WTC11 (cell line): ENCODE data around the gene ZCWPW2. TPM values are rescaled to one million over a fixed set of nuclear protein-coding genes. Genes with fewer than 3 reads are reported as not detected.
A peak's percentile ranks its signal among the peaks of the same experiment; 100 is the strongest.

Experiments
- ATAC-seq: fragments of 200-7000 bp; cut with Tn5 transposase; 2 replicates; pipeline ENCODE4 v1.10.0; 2021; ENCODE audit warnings: mild to moderate bottlenecking, moderate library complexity
- CTCF ChIA-PET: fragments of 300-600 bp; sonication (Branson Sonifier 250); formaldehyde crosslinking; loops from one replicate; lab custom pipeline; 2021; ENCODE audit warnings: antibody characterized with exemption; lab: Charles Lee
- POLR2A ChIA-PET: fragments of 350-600 bp; sonication (Branson Sonifier 250); formaldehyde crosslinking; loops from one replicate; lab custom pipeline; 2021; ENCODE audit warnings: antibody characterized with exemption; lab: Charles Lee
- DNase-seq: peaks from one replicate; pipeline ENCODE4 v3.0.0; 2021; ENCODE audit warnings: low spot score
- H3K27ac Mint-ChIP-seq: 2 replicates; pipeline ENCODE4 v1.8.0; 2021; ENCODE audit warnings: mixed read lengths
- H3K27me3 Mint-ChIP-seq: 2 replicates; pipeline ENCODE4 v1.8.0; 2021; ENCODE audit warnings: low read depth, mild to moderate bottlenecking, moderate library complexity, mixed read lengths
- H3K36me3 Mint-ChIP-seq: 2 replicates; pipeline ENCODE4 v1.8.0; 2021; ENCODE audit warnings: mixed read lengths
- H3K4me1 Mint-ChIP-seq: 2 replicates; pipeline ENCODE4 v1.8.0; 2022; ENCODE audit warnings: mixed read lengths
- H3K4me3 Mint-ChIP-seq: 2 replicates; pipeline ENCODE4 v1.8.0; 2021; ENCODE audit warnings: mild to moderate bottlenecking, moderate library complexity, mixed read lengths
- H3K9me3 Mint-ChIP-seq: 2 replicates; pipeline ENCODE4 v1.8.0; 2021; ENCODE audit warnings: mixed read lengths
- ATF1 ChIP-seq: sonication (generic); formaldehyde crosslinking; IDR thresholded peaks from 2 replicates; pipeline ENCODE4 v1.8.1; 2023; ENCODE audit warnings: mild to moderate bottlenecking, moderate library complexity, missing genetic modification reagents
- ATF6 ChIP-seq: sonication (generic); formaldehyde crosslinking; IDR thresholded peaks from 2 replicates; pipeline ENCODE4 v1.8.1; 2023; ENCODE audit warnings: mild to moderate bottlenecking, missing genetic modification reagents
- CBFB ChIP-seq: sonication (generic); formaldehyde crosslinking; IDR thresholded peaks from 2 replicates; pipeline ENCODE4 v1.8.1; 2022; ENCODE audit warnings: mild to moderate bottlenecking, low read depth, missing genetic modification reagents
- CREB1 ChIP-seq: sonication (generic); formaldehyde crosslinking; IDR thresholded peaks from 2 replicates; pipeline ENCODE4 v1.8.0; 2023; ENCODE audit warnings: mild to moderate bottlenecking, missing genetic modification reagents
- CTCF ChIP-seq: fragments of 200-600 bp; IDR thresholded peaks from 2 replicates; pipeline ENCODE4 v1.8.0; 2022; ENCODE audit warnings: antibody characterized with exemption
- ETV6 ChIP-seq: sonication (generic); formaldehyde crosslinking; IDR thresholded peaks from 2 replicates; pipeline ENCODE4 v1.8.1; 2022; ENCODE audit warnings: mild to moderate bottlenecking, missing genetic modification reagents
- MYBL2 ChIP-seq: sonication (generic); formaldehyde crosslinking; IDR thresholded peaks from 2 replicates; pipeline ENCODE4 v1.8.1; 2023; ENCODE audit warnings: mild to moderate bottlenecking, moderate library complexity, missing genetic modification reagents
- NFYB ChIP-seq: sonication (generic); formaldehyde crosslinking; conservative IDR thresholded peaks from 2 replicates; pipeline ENCODE4 v1.8.0; 2022; ENCODE audit warnings: low read depth, missing genetic modification reagents
- NR3C1 ChIP-seq: sonication (generic); formaldehyde crosslinking; conservative IDR thresholded peaks from 2 replicates; pipeline ENCODE4 v1.8.1; 2023; ENCODE audit warnings: low read depth, mild to moderate bottlenecking, missing genetic modification reagents
- RELA ChIP-seq: sonication (generic); formaldehyde crosslinking; IDR thresholded peaks from 2 replicates; pipeline ENCODE4 v1.8.1; 2022; ENCODE audit warnings: missing genetic modification reagents, mild to moderate bottlenecking, borderline replicate concordance
- ZBTB21 ChIP-seq: sonication (generic); formaldehyde crosslinking; IDR thresholded peaks from 2 replicates; pipeline ENCODE4 v1.8.1; 2023; ENCODE audit warnings: mild to moderate bottlenecking, missing genetic modification reagents, borderline replicate concordance
- ZBTB43 ChIP-seq: sonication (generic); formaldehyde crosslinking; IDR thresholded peaks from 2 replicates; pipeline ENCODE4 v1.8.1; 2023; ENCODE audit warnings: mild to moderate bottlenecking, missing genetic modification reagents
- ZNF317 ChIP-seq: sonication (generic); formaldehyde crosslinking; IDR thresholded peaks from 2 replicates; pipeline ENCODE4 v1.8.1; 2023; ENCODE audit warnings: low read depth, mild to moderate bottlenecking, moderate library complexity, missing genetic modification reagents, borderline replicate concordance
- ZNF512 ChIP-seq: sonication (generic); formaldehyde crosslinking; IDR thresholded peaks from 2 replicates; pipeline ENCODE4 v1.8.1; 2022; ENCODE audit warnings: missing genetic modification reagents, borderline replicate concordance
- ZSCAN18 ChIP-seq: fragments of 250-450 bp; sonication (Bioruptor Pico); IDR thresholded peaks from 2 replicates; pipeline ENCODE4 v2.1.2; 2022; ENCODE audit warnings: mild to moderate bottlenecking, moderate library complexity
- total RNA-seq: library from RNA; stranded (reverse); gene quantifications from 3 replicates; pipeline ENCODE4 v1.2.3, GENCODE V29; 2021

ZCWPW2 gene
- total RNA-seq, 1 experiment from 2014 or later: 0.22 TPM

GRCh38 chr3:28347374-28348264 lies 902 bp upstream of the ZCWPW2 start:
- peaks cover 31% of the 10 kb centered on the region for H3K4me1 Mint-ChIP-seq
- ATAC-seq (no peak), DNase-seq (no peak)
- CTCF ChIA-PET: interaction anchor here (1.6 to 2.1 kb wide), 2 partner anchors 30 to 636 kb away, joined by 7 to 8 read pairs; no protein-coding TSS in a partner anchor
- no peak for TF ChIP-seq ETV6
- no peak for TF ChIP-seq NFYB (CRISPR knock-in tag)
- TF ChIP-seq ZNF317: no peak
- no peak for TF ChIP-seq ZBTB21 (CRISPR knock-in tag)
- no peak for TF ChIP-seq RELA (CRISPR knock-in tag)
- peak overlapping the region; percentile 91 for H3K4me3 Mint-ChIP-seq
- 0 out of 2 replicates have a peak, but pooled peaks cover 3% of the 10 kb centered on the region for H3K9me3 Mint-ChIP-seq
- POLR2A ChIA-PET: interaction anchor here (0.6 to 1.3 kb wide), 4 partner anchors 10 to 627 kb away, joined by 3 to 5 read pairs (median 4); no protein-coding TSS in a partner anchor
- H3K27me3 Mint-ChIP-seq: no peaks in the 10 kb centered on the region
- H3K36me3 Mint-ChIP-seq: peaks cover 3% of the 10 kb centered on the region
- H3K27ac Mint-ChIP-seq: peak overlapping the region; percentile 90

- DNase-seq (no peak), ATAC-seq (peak; percentile 79)
- ChIA-PET POLR2A (interaction anchor here (0.6 to 1.3 kb wide), 5 partner anchors 11 to 627 kb away, joined by 3 to 5 read pairs (median 4); partner anchors contain the start of gene CMC1), CTCF (interaction anchor here (0.9 to 2.1 kb wide), 7 partner anchors 8 to 636 kb away, joined by 3 to 8 read pairs (median 4); partner anchors contain the start of gene EOMES)
- Mint-ChIP-seq H3K9me3 (0 out of 2 replicates have a peak, but pooled peaks cover 3% of the 10 kb centered on the region), H3K27ac (peak overlapping the region; percentile 90), H3K4me3 (peak overlapping the region; percentile 91), H3K36me3 (peaks cover 3% of the 10 kb centered on the region), H3K4me1 (peaks cover 28% of the 10 kb centered on the region), H3K27me3 (no peaks in the 10 kb centered on the region)
- TF ChIP-seq ATF1 (CRISPR knock-in tag) (no peak), MYBL2 (CRISPR knock-in tag) (no peak), ZSCAN18 (CRISPR knock-in tag) (no peak), CBFB (CRISPR knock-in tag) (no peak), NR3C1 (CRISPR knock-in tag) (no peak), CTCF (no peak), ZBTB43 (CRISPR knock-in tag) (no peak), ZNF512 (CRISPR knock-in tag) (no peak), CREB1 (CRISPR knock-in tag) (no peak), ATF6 (CRISPR knock-in tag) (no peak)
These were observed 274 bp upstream of the ZCWPW2 start for GRCh38 chr3:28348265-28348628.
